WTC11 (cell line): ENCODE results near the gene GDAP1L1.

Experiments used
- ATF2 ChIP-seq: sonication (generic); formaldehyde crosslinking; IDR thresholded peaks from 2 replicates; pipeline ENCODE4 v1.8.1; 2022; ENCODE audit warnings: low read depth, missing genetic modification reagents, borderline replicate concordance
- CTCF ChIP-seq: fragments of 200-600 bp; IDR thresholded peaks from 2 replicates; pipeline ENCODE4 v1.8.0; 2022; ENCODE audit warnings: antibody characterized with exemption
- MAX ChIP-seq: sonication (generic); formaldehyde crosslinking; IDR thresholded peaks from 2 replicates; pipeline ENCODE4 v1.8.0; 2022; ENCODE audit warnings: mild to moderate bottlenecking, missing genetic modification reagents

GRCh38 chr20:44204832-44205215 lies 42.3 kb upstream of the GDAP1L1 start:
- TF ChIP-seq CTCF (no peak), MAX (CRISPR knock-in tag) (no peak), ATF2 (no peak)
